Measurements from ENCODE around the gene UBP1. TPM values are rescaled to one million over a fixed set of nuclear protein-coding genes. Genes with fewer than 3 reads are reported as not detected.
A peak's percentile ranks its signal among the peaks of the same experiment; 100 is the strongest.
"Not testable (repeated sequence)": the region's sequence is repeated elsewhere in the genome, so short reads cannot be mapped to it uniquely, and the experiment has no call there.

The UBP1 gene
- total RNA-seq, 1 experiment from 2014 or later = 44.8 TPM

- no peak overlapping the region for H3K4me3 ChIP-seq
- DNase-seq = no peak
- H3K9me3 ChIP-seq = no peaks in the 10 kb centered on the region
- H3K36me3 ChIP-seq = peaks cover 29% of the 10 kb centered on the region
- no peaks in the 10 kb centered on the region for H3K27me3 ChIP-seq
Measured at GRCh38 chr3:33417066-33417673, 23.0 kb downstream of the UBP1 start.

- H3K36me3 ChIP-seq = peaks cover 20% of the 10 kb centered on the region
- not testable (repeated sequence) for DNase-seq
Measured at GRCh38 chr3:33410816-33411215, 29.4 kb downstream of the UBP1 start.

DNA sequence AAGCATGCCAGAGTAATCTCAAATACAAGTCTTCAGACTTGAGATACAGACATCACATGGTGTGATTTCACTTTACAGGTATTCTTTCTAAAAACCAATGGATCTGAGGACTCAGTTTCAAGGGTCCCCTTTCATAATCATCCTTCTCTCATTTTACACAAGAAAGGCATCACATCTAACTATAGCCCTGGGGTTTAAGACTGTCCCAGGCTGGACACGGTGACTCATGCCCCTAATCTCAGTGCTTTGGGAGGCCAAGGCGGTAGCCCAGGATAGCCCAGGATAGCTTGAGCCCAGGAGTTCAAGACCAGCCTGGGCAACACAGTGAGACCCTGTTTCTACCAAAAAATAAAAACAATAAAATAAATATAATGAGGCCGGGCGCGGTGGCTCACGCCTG, 36.4 kb downstream of the UBP1 start:
- no peaks in the 10 kb centered on the region for H3K27me3 ChIP-seq
- peaks cover 39% of the 10 kb centered on the region for H3K36me3 ChIP-seq
- no peak for DNase-seq
- no peak overlapping the region for H3K4me3 ChIP-seq
- no peaks in the 10 kb centered on the region for H3K9me3 ChIP-seq

More at GRCh38 chr3:33410816-33411215, 29.4 kb downstream of the UBP1 start:
- not testable (repeated sequence) for H3K27me3 ChIP-seq, H3K4me3 ChIP-seq, H3K9me3 ChIP-seq

GRCh38 chr3:33402936-33403335, 37.3 kb downstream of the UBP1 start:
- H3K27me3 ChIP-seq = no peaks in the 10 kb centered on the region

DNA sequence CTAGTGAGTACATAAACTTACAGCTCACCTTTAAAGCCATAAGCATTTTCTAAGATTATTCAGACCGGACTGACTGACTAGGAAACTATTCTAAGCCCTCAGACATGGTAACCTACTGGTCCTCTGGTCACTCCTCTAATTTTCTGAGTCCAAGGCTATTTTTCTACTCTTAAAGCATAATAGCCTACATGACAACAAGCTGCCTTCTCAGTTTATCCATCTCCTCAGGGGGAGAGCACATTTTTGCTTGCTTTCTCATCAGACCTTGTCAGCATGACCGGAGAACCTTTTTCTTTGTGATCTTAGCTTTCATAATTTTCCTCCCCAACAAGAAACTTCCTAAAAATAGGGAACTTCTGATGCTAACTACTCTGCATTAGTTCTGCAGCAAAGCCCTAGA, 38.4 kb downstream of the UBP1 start:
- peaks cover 43% of the 10 kb centered on the region for H3K36me3 ChIP-seq
- DNase-seq = no peak
- H3K4me3 ChIP-seq = no peak overlapping the region
- no peaks in the 10 kb centered on the region for H3K9me3 ChIP-seq
- H3K27me3 ChIP-seq = no peaks in the 10 kb centered on the region

More at GRCh38 chr3:33402936-33403335, 37.3 kb downstream of the UBP1 start:
- DNase-seq = no peak
- Histone ChIP-seq H3K36me3 (peaks cover 39% of the 10 kb centered on the region), H3K4me3 (no peak overlapping the region), H3K9me3 (no peaks in the 10 kb centered on the region)

DNA sequence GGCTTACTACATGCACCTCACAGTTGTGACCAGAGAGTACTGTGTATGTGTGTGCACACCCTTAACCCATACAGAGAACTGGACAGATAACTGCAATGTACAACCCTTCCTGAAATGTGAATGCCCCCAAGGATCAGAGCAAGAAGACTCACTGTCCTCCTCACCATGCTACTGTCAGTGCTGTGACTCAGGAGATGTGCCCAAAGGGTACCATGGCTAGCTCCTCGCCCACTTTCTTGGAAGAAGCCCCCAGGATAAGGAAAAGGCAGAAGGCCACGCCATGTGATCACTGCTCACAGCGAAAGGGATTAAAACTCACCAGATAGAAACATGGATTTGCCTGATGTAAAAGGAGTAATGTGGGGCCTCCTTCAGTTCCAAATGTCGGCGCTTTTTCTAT, 41.8 kb downstream of the UBP1 start:
- Histone ChIP-seq H3K9me3 (no peaks in the 10 kb centered on the region), H3K27me3 (no peaks in the 10 kb centered on the region), H3K36me3 (peaks cover 40% of the 10 kb centered on the region), H3K4me3 (no peak overlapping the region)
- no peak for DNase-seq

GRCh38 chr3:33395900-33396299, 44.3 kb downstream of the UBP1 start:
- H3K27me3 ChIP-seq = no peaks in the 10 kb centered on the region
- DNase-seq = no peak
- H3K4me3 ChIP-seq = no peak overlapping the region
- peaks cover 43% of the 10 kb centered on the region for H3K36me3 ChIP-seq
- no peaks in the 10 kb centered on the region for H3K9me3 ChIP-seq

DNA sequence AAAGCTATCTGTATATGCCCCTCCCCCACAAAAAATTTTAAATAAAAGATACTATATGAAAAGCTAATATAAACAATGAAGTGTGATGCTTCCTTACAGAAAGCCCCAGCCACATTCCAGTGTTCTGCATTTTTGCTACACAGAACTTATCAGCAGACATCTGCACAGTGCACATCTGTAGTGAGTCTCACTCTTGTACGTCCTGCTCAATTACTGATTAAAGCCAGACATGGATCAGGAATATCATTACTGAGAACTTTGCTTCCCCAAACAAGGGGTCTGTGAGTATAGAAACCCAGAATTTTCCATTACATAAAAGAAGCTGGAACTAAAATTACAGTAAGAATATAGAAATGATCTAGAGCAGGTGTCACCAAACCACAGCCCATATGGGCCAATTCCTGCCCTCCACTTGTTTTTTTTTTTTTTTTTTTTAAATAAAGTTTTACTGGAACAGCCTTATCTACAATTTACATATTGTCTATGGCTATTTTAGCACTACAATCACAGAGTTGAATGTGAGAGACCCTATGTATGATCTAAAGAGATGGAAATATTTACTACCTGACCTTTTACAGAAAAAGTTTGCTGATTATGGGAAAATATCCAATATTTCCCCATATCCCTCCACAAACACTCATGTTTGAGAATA, 45.7 kb downstream of the UBP1 start:
- DNase-seq = no peak
- Histone ChIP-seq H3K9me3 (no peaks in the 10 kb centered on the region), H3K27me3 (no peaks in the 10 kb centered on the region), H3K36me3 (peaks cover 44% of the 10 kb centered on the region), H3K4me3 (no peak overlapping the region)

DNA sequence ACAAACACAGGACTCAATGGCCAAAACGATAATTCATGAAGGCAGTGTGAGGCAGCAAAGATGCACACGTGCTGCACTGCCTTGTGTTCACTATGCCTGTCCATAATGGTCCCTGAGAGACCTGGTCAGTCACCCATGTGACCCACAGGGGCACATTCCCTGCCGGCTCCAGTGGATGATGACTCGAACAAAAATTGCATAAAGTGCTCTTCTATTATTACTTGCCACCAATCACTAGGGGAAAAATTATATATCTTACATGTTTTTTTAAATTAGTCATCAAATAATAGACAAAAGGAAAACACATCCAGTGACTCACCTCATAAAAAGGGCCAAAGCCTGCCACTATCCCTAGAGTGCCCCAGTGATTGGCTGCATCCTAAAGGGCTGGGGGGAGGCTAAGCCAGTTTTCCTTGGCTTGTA, 47.5 kb downstream of the UBP1 start:
- peak; percentile 81 for DNase-seq
- no peak overlapping the region for H3K4me3 ChIP-seq
- no peaks in the 10 kb centered on the region for H3K9me3 ChIP-seq
- peaks cover 41% of the 10 kb centered on the region for H3K36me3 ChIP-seq
- H3K27me3 ChIP-seq = no peaks in the 10 kb centered on the region

DNA sequence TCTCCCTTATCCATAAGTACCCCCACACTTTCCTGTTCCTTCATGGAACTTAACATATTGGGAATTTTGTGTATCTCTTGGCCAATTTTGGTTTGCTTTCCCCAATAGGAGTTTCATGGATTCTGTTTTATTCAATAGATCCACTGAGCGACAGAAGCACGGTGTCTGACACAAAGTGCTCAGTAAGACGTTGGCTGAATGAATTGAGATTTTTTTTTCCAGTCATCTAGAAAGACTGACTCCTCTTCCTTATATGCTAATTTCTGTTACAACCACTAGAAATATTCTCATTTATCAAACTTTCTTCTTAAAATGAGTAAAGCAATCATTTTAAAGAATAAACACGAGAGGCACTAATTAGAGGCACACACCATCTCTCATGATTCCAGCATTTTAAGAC, 48.1 kb downstream of the UBP1 start:
- H3K9me3 ChIP-seq = no peaks in the 10 kb centered on the region
- no peaks in the 10 kb centered on the region for H3K27me3 ChIP-seq
- peaks cover 38% of the 10 kb centered on the region for H3K36me3 ChIP-seq
- no peak overlapping the region for H3K4me3 ChIP-seq
- no peak for DNase-seq

GRCh38 chr3:33391255-33391995, 48.8 kb downstream of the UBP1 start:
- no peaks in the 10 kb centered on the region for H3K27me3 ChIP-seq
- no peaks in the 10 kb centered on the region for H3K9me3 ChIP-seq
- H3K4me3 ChIP-seq = no peak overlapping the region
- DNase-seq = no peak
- peaks cover 38% of the 10 kb centered on the region for H3K36me3 ChIP-seq

DNA sequence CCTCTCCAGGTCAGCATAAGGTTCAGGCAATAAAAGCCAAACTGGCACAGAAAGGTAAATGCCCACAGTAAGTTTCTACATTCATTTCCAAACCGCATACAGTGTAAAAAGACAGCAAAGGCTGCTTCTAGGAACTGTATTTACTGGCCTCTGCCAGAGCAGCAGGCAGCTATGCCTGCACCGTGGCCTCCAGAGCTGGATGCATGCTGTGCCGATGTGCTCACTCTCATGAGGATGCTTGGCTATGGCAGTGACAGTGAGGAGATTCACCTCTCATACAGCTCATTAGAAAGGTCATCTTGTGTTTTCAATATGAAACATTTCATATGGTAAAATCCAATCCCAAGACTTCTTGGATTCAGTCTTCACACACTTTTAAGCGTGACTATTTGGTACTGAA, 50.3 kb downstream of the UBP1 start:
- H3K36me3 ChIP-seq = peaks cover 42% of the 10 kb centered on the region
- no peaks in the 10 kb centered on the region for H3K9me3 ChIP-seq
- DNase-seq = no peak

GRCh38 chr3:33388374-33389100, 51.7 kb downstream of the UBP1 start:
- no peaks in the 10 kb centered on the region for H3K9me3 ChIP-seq
- H3K27me3 ChIP-seq = no peaks in the 10 kb centered on the region
- no peak overlapping the region for H3K4me3 ChIP-seq
- H3K36me3 ChIP-seq = peaks cover 42% of the 10 kb centered on the region
- DNase-seq = no peak

More for the DNA sequence above, 50.3 kb downstream of the UBP1 start:
- no peak overlapping the region for H3K4me3 ChIP-seq
- no peaks in the 10 kb centered on the region for H3K27me3 ChIP-seq

GRCh38 chr3:33386631-33387030, 53.6 kb downstream of the UBP1 start:
- DNase-seq = no peak
- H3K36me3 ChIP-seq = peaks cover 35% of the 10 kb centered on the region

GRCh38 chr3:33385423-33385822, 54.8 kb downstream of the UBP1 start:
- no peak overlapping the region for H3K4me3 ChIP-seq
- no peaks in the 10 kb centered on the region for H3K9me3 ChIP-seq
- peaks cover 31% of the 10 kb centered on the region for H3K36me3 ChIP-seq
- no peak for DNase-seq
- H3K27me3 ChIP-seq = no peaks in the 10 kb centered on the region

More at GRCh38 chr3:33386631-33387030, 53.6 kb downstream of the UBP1 start:
- no peaks in the 10 kb centered on the region for H3K27me3 ChIP-seq
- H3K9me3 ChIP-seq = no peaks in the 10 kb centered on the region
- no peak overlapping the region for H3K4me3 ChIP-seq

DNA sequence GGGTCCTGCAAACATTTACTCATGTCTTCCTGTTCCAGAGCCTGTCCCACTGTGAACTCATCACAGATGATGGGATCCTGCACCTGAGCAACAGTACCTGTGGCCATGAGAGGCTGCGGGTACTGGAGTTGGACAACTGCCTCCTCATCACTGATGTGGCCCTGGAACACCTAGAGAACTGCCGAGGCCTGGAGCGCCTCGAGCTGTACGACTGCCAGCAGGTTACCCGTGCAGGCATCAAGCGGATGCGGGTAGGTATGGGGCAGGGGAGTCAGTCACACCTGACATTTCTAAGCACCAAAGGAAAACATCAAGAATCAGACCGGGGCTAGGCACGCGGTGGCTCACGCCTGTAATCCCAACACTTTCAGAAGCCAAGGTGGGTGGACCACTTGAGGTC, 56.3 kb downstream of the UBP1 start:
- no peak for DNase-seq
- Histone ChIP-seq H3K36me3 (peaks cover 24% of the 10 kb centered on the region), H3K9me3 (no peaks in the 10 kb centered on the region), H3K4me3 (no peak overlapping the region), H3K27me3 (no peaks in the 10 kb centered on the region)

DNA sequence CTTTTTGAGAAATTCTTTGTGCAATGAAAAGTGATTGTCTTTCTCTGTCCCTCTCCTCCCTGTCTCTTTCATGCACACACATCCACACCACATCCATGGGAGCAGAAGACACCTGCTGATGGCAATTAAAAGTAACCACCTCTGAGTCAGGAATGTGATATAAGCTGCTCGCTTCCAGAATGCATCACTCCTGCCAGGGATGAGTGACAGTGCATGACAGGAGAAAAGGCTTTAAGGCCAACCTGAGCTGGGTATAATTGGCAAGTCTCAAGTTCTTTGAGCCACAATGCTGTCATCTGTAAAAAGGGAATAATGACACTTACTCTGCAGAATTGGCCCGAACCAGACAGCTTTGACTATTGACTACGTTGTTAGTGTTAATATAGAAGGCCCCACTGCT, 59.6 kb downstream of the UBP1 start:
- no peaks in the 10 kb centered on the region for H3K27me3 ChIP-seq
- H3K36me3 ChIP-seq = peaks cover 10% of the 10 kb centered on the region
- H3K9me3 ChIP-seq = no peaks in the 10 kb centered on the region
- no peak overlapping the region for H3K4me3 ChIP-seq
- no peak for DNase-seq
